Common myeloid progenitor, CD34-positive (primary cell): ENCODE measurements around the gene SEMA5A.

Experiments
- CTCF ChIA-PET: fragments of 350-600 bp; sonication (Branson Sonifier 250); formaldehyde crosslinking; loops from one replicate; lab custom pipeline; 2021; ENCODE audit warnings: antibody characterized with exemption; lab: Charles Lee
- POLR2A ChIA-PET: fragments of 350-600 bp; sonication (Branson Sonifier 250); formaldehyde crosslinking; loops from one replicate; lab custom pipeline; 2021; ENCODE audit warnings: antibody characterized with exemption; lab: Charles Lee
- DNase-seq, 3 donors: peaks; one replicate each; pipeline versions ENCODE4 v3.0.0 to v3.0.0-alpha.2; 2013
- H3K27ac ChIP-seq, 2 experiments: 1 replicate in 1 of 2; 2 replicates in 1 of 2; pipeline ENCODE4 v1.7.0; 2013; ENCODE audit warnings: inconsistent platforms in 2 of 2, low read length in 2 of 2, mild to moderate bottlenecking in 2 of 2, low read depth in 1 of 2, moderate library complexity in 1 of 2; ENCODE audit not compliant: severe bottlenecking in 2 of 2, insufficient read depth in 1 of 2, poor library complexity in 1 of 2
- H3K27me3 ChIP-seq, 5 experiments: replicated peaks in 2 of 5; 1 replicate in 3 of 5; 2 replicates in 2 of 5; pipeline versions ENCODE4 v1.6.1 to v1.7.0; 2013; ENCODE audit warnings: low read length in 4 of 5, mild to moderate bottlenecking in 2 of 5, moderate library complexity in 2 of 5, inconsistent platforms in 1 of 5; ENCODE audit not compliant: insufficient read depth in 5 of 5, control insufficient read depth in 4 of 5
- H3K36me3 ChIP-seq, 4 experiments: 1 replicate in 2 of 4; 2 replicates in 2 of 4; pipeline versions ENCODE4 v1.6.1 to v1.7.0; 2013; ENCODE audit warnings: low read length in 3 of 4, control low read depth in 1 of 4, mild to moderate bottlenecking in 1 of 4; ENCODE audit not compliant: control insufficient read depth in 4 of 4, insufficient read depth in 4 of 4
- H3K4me1 ChIP-seq, 4 experiments: 1 replicate in 3 of 4; 2 replicates in 1 of 4; pipeline versions ENCODE4 v1.6.1 to v1.7.1; 2013; ENCODE audit warnings: low read length in 3 of 4, mild to moderate bottlenecking in 3 of 4, control low read depth in 1 of 4, inconsistent platforms in 1 of 4, moderate library complexity in 1 of 4; ENCODE audit not compliant: control insufficient read depth in 4 of 4, insufficient read depth in 4 of 4; ENCODE audit errors: control extremely low read depth in 1 of 4
- H3K4me3 ChIP-seq, 7 experiments: 1 replicate in 4 of 7; 2 replicates in 3 of 7; pipeline versions ENCODE4 v1.5.1 to v1.7.0; 2013; ENCODE audit warnings: mild to moderate bottlenecking in 7 of 7, low read length in 6 of 7, moderate library complexity in 6 of 7, inconsistent platforms in 2 of 7, low read depth in 2 of 7, control low read depth in 1 of 7; ENCODE audit not compliant: insufficient read depth in 4 of 7, control insufficient read depth in 1 of 7; ENCODE audit errors: extremely low read depth in 1 of 7
- H3K9me3 ChIP-seq, 5 experiments: 1 replicate in 4 of 5; 2 replicates in 1 of 5; pipeline versions ENCODE4 v1.6.1 to v1.7.1; 2013; ENCODE audit warnings: low read length in 4 of 5, mild to moderate bottlenecking in 2 of 5, inconsistent platforms in 1 of 5, low read depth in 1 of 5, moderate library complexity in 1 of 5; ENCODE audit not compliant: control insufficient read depth in 4 of 5, insufficient read depth in 2 of 5; ENCODE audit errors: control extremely low read depth in 1 of 5
- WGBS: methylation state at CpG from one replicate; pipeline ENCODE4 v1.1.5; 2013; ENCODE audit not compliant: insufficient coverage; 5-methylcytosine and 5-hydroxymethylcytosine counted together

Gene SEMA5A

GRCh38 chr5:9441610-9442009, 104.3 kb downstream of the SEMA5A start:
- Histone ChIP-seq H3K27me3 (no peaks in the 10 kb centered on the region), H3K4me3 (no peak overlapping the region), H3K36me3 (no peaks in the 10 kb centered on the region), H3K27ac (no peak overlapping the region), H3K9me3 (peaks cover 0 to 12% (median 0%) of the 10 kb centered on the region in 5 experiments), H3K4me1 (peaks cover 0 to 6% (median 2%) of the 10 kb centered on the region in 4 experiments)
- ChIA-PET CTCF (interaction anchor here (1.3 kb wide), 1 partner anchor 17 kb away, joined by 3 read pairs; no protein-coding TSS in a partner anchor), POLR2A (no interaction called here)
- WGBS: 94% methylated on average over 2 of the region's 2 CpGs
- no peak for DNase-seq

- DNase-seq: no peak
- peaks cover 0 to 6% (median 2%) of the 10 kb centered on the region in 4 experiments for H3K4me1 ChIP-seq
- no peak overlapping the region for H3K4me3 ChIP-seq
- WGBS: 100% methylated on average over 1 of the region's 2 CpGs
- CTCF ChIA-PET: no interaction called here
- peaks cover 0 to 12% (median 0%) of the 10 kb centered on the region in 5 experiments for H3K9me3 ChIP-seq
- POLR2A ChIA-PET: no interaction called here
- H3K36me3 ChIP-seq: no peaks in the 10 kb centered on the region
- H3K27me3 ChIP-seq: no peaks in the 10 kb centered on the region
- H3K27ac ChIP-seq: no peak overlapping the region
Measured at GRCh38 chr5:9440517-9440916, 105.4 kb downstream of the SEMA5A start.

GRCh38 chr5:9439531-9440292, 106.2 kb downstream of the SEMA5A start:
- Histone ChIP-seq H3K9me3 (peaks cover 0 to 9% (median 0%) of the 10 kb centered on the region in 5 experiments), H3K4me1 (peaks cover 0 to 6% (median 2%) of the 10 kb centered on the region in 4 experiments), H3K27me3 (no peaks in the 10 kb centered on the region), H3K27ac (no peak overlapping the region), H3K4me3 (no peak overlapping the region), H3K36me3 (no peaks in the 10 kb centered on the region)
- ChIA-PET CTCF (no interaction called here), POLR2A (no interaction called here)
- no peak for DNase-seq
- WGBS: 100% methylated on average over 2 of the region's 5 CpGs

GRCh38 chr5:9438596-9439354, 107.1 kb downstream of the SEMA5A start:
- CTCF ChIA-PET: no interaction called here
- Histone ChIP-seq H3K27ac (no peak overlapping the region), H3K4me1 (peaks cover 0 to 6% (median 2%) of the 10 kb centered on the region in 4 experiments), H3K9me3 (peaks cover 0 to 3% (median 0%) of the 10 kb centered on the region in 5 experiments), H3K4me3 (no peak overlapping the region), H3K27me3 (no peaks in the 10 kb centered on the region), H3K36me3 (no peaks in the 10 kb centered on the region)
- no peak for DNase-seq
- WGBS: 98% methylated on average over 6 of the region's 10 CpGs
- POLR2A ChIA-PET: no interaction called here

- peak; percentile 59 to 92 (median 82) for DNase-seq
- CTCF ChIA-PET: no interaction called here
- Histone ChIP-seq H3K4me3 (no peak overlapping the region), H3K4me1 (peaks cover 0 to 6% (median 2%) of the 10 kb centered on the region in 4 experiments), H3K27ac (no peak overlapping the region), H3K9me3 (peaks cover 0 to 2% (median 0%) of the 10 kb centered on the region in 5 experiments), H3K27me3 (no peaks in the 10 kb centered on the region), H3K36me3 (no peaks in the 10 kb centered on the region)
- 0% methylated on average over 1 of the region's 5 CpGs for WGBS
- POLR2A ChIA-PET: no interaction called here
Measured at GRCh38 chr5:9437741-9438240, 108.1 kb downstream of the SEMA5A start.

GRCh38 chr5:9431496-9432258, 114.2 kb downstream of the SEMA5A start:
- no peaks in the 10 kb centered on the region for H3K36me3 ChIP-seq
- H3K27me3 ChIP-seq: no peaks in the 10 kb centered on the region
- CTCF ChIA-PET: no interaction called here
- H3K27ac ChIP-seq: no peak overlapping the region
- WGBS: 87% methylated on average over 6 of the region's 9 CpGs
- POLR2A ChIA-PET: no interaction called here
- H3K4me3 ChIP-seq: no peak overlapping the region
- no peak for DNase-seq
- no peaks in the 10 kb centered on the region for H3K4me1 ChIP-seq
- no peaks in the 10 kb centered on the region for H3K9me3 ChIP-seq
